Spleen (tissue), 11 donors: ENCODE data around the gene NKTR. TPM values are rescaled to one million over a fixed set of nuclear protein-coding genes. Genes with fewer than 3 reads are reported as not detected.

Source experiments
- DNase-seq: peaks from one replicate; pipeline ENCODE4 v3.0.0-alpha.2; 2020
- H3K27ac ChIP-seq, 8 donors: fragments of 200-600 bp; sonication (generic) in 7 of 8; 1 replicate in 4 of 8; 2 replicates in 4 of 8; pipeline versions ENCODE4 v1.5.0 to v1.8.0; 2016 to 2021; ENCODE audit warnings: inconsistent platforms in 4 of 8, mild to moderate bottlenecking in 4 of 8, moderate library complexity in 1 of 8
- H3K27me3 ChIP-seq, 7 donors: fragments of 200-600 bp; sonication (generic) in 6 of 7; replicated peaks in 1 of 7; 1 replicate in 4 of 7; 2 replicates in 3 of 7; pipeline versions ENCODE4 v1.5.0 to v1.8.0; 2016 to 2021; ENCODE audit warnings: inconsistent platforms in 3 of 7, mild to moderate bottlenecking in 1 of 7
- H3K36me3 ChIP-seq, 6 donors: fragments of 200-600 bp; sonication (generic) in 5 of 6; 1 replicate in 4 of 6; 2 replicates in 2 of 6; pipeline versions ENCODE4 v1.5.0 to v1.8.0; 2016 to 2021; ENCODE audit warnings: inconsistent platforms in 2 of 6
- H3K4me1 ChIP-seq, 6 donors: fragments of 200-600 bp; sonication (generic) in 5 of 6; 1 replicate in 3 of 6; 2 replicates in 3 of 6; pipeline versions ENCODE4 v1.5.0 to v1.8.0; 2016 to 2021; ENCODE audit warnings: inconsistent platforms in 3 of 6
- H3K4me3 ChIP-seq, 8 donors: fragments of 200-600 bp; sonication (generic) in 7 of 8; 1 replicate in 4 of 8; 2 replicates in 4 of 8; pipeline versions ENCODE4 v1.5.0 to v1.8.0; 2016 to 2021; ENCODE audit warnings: inconsistent platforms in 4 of 8, mild to moderate bottlenecking in 4 of 8, moderate library complexity in 2 of 8
- H3K9me3 ChIP-seq, 8 donors: fragments of 200-600 bp; sonication (generic) in 7 of 8; 1 replicate in 4 of 8; 2 replicates in 4 of 8; pipeline versions ENCODE4 v1.5.0 to v1.8.0; 2016 to 2021; ENCODE audit warnings: inconsistent platforms in 4 of 8
- POLR2A ChIP-seq, 3 donors: fragments of 450-650 bp; IDR thresholded peaks; one replicate each; pipeline ENCODE4 v1.5.1; 2017; ENCODE audit warnings: antibody characterized with exemption in 3 of 3, mild to moderate bottlenecking in 1 of 3
- POLR2AphosphoS5 ChIP-seq, 3 donors: sonication (generic); formaldehyde crosslinking; IDR thresholded peaks; one replicate each; pipeline ENCODE4 v1.5.1; 2017; ENCODE audit warnings: antibody characterized with exemption in 3 of 3
- WGBS, 5 donors: extraction: QIAGEN DNeasy Blood & Tissue Kit in 3 of 5; methylation state at CpG; one replicate each; pipeline versions ENCODE4 v1.1.5 to v1.1.7; 2013 to 2018; 5-methylcytosine and 5-hydroxymethylcytosine counted together
- intact Hi-C: fragments of 100-400 bp; cut with DNase I; formaldehyde crosslinking; loops from one replicate; pipeline ENCODE4 v1.15.0; 2023; ENCODE audit warnings: low total_unique reads
- polyA plus RNA-seq, 3 donors: library from polyadenylated mRNA; stranded (reverse); fragments of 200-250 nt; gene quantifications; one replicate each; pipeline ENCODE4 v1.2.1, GENCODE V29; 2013
- total RNA-seq, 7 donors: library from RNA; depleted of rRNA in 3 of 7; stranded (reverse); fragments of >200 nt in 3 of 7; fragmentation: NEBNext Ultra II Directional in 4 of 7; extraction: Animal tissue kit (Norgen Biotek cat#: 25700) in 4 of 7; gene quantifications; one replicate each; pipeline versions ENCODE4 v1.1.0 to v1.2.1, GENCODE V29; 2016 to 2021
- TF ChIP-seq, protein P1 (sequence below), 11 experiments: fragments of 200-600 bp in 7 of 11; fragments of 450-650 bp in 4 of 11; sonication (generic) in 4 of 11; IDR thresholded peaks in 8 of 11; conservative IDR thresholded peaks in 3 of 11; 1 replicate in 7 of 11; 2 replicates in 4 of 11; pipeline versions ENCODE4 v1.4.0 to v1.8.0; 2016 to 2021; ENCODE audit warnings: antibody characterized with exemption in 11 of 11, inconsistent platforms in 4 of 11, mild to moderate bottlenecking in 1 of 11
- donor health status: healthy with polysubstance abuse.
- donor health status: DM: no; HTN: no; CAD: no; lungs with moderate emphysema.
- donor health status: DM: no; HTN: no; CAD: no.
- donor health status: Bipolar disorder and iron deficiency.
- donor health status: healthy.
- donor health status: DM: no; HTN: no; CAD: no.
- donor health status: DM: yes; HTN: yes; CAD: no.

NKTR gene
- total and polyA plus RNA-seq, 10 donors = 19.9 to 258 (median 140) TPM

DNA sequence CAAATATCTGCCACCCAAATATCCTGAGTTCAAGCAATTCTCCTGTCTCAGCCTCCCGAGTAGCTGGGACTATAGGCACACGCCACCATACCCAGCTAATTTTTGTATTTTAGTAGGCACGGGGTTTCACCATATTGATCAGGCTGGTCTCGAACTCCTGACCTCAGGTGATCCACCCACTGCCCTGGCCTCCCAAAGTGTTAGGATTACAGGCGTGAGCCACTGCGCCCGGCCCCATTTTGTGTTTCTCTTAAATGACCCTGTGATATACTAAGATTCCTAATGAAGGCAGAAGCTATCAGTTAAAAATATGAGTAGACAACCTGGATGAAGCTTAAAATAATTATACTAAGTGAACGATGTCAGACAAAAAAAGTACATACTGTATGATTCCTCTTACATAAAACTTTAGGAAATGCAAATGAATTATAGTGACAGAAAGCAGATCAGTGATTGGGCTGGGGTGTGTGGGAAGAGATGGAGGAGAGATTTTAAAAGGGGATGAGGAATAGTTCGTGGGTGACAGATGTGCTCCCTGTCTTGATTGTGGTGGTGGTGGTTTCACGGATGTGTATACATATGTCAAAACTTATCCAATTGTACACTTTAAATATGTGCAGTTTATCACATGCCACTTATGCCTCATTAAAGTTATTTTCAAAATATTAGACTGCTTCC is 81.0 kb downstream of the NKTR start:
- H3K4me3 ChIP-seq = no peak overlapping the region
- no peaks in the 10 kb centered on the region for H3K36me3 ChIP-seq
- no peak overlapping the region for H3K27ac ChIP-seq
- H3K27me3 ChIP-seq = peaks cover 0 to 39% (median 12%) of the 10 kb centered on the region in 7 donors
- DNase-seq = no peak
- WGBS, 5 donors = 79 to 85% (median 82%) methylated on average over 10 of the region's 10 CpGs
- TF ChIP-seq POLR2A (IDR thresholded peaks at IDR 0.05) (no peak), POLR2AphosphoS5 (IDR thresholded peaks at IDR 0.05) (no peak)
- TF ChIP-seq, protein P1, sequence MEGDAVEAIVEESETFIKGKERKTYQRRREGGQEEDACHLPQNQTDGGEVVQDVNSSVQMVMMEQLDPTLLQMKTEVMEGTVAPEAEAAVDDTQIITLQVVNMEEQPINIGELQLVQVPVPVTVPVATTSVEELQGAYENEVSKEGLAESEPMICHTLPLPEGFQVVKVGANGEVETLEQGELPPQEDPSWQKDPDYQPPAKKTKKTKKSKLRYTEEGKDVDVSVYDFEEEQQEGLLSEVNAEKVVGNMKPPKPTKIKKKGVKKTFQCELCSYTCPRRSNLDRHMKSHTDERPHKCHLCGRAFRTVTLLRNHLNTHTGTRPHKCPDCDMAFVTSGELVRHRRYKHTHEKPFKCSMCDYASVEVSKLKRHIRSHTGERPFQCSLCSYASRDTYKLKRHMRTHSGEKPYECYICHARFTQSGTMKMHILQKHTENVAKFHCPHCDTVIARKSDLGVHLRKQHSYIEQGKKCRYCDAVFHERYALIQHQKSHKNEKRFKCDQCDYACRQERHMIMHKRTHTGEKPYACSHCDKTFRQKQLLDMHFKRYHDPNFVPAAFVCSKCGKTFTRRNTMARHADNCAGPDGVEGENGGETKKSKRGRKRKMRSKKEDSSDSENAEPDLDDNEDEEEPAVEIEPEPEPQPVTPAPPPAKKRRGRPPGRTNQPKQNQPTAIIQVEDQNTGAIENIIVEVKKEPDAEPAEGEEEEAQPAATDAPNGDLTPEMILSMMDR (IDR thresholded peaks at IDR 0.05 in 8 of 11, conservative IDR thresholded peaks at IDR 0.05 in 3 of 11) = no peak
- intact Hi-C loops = no loop called here
- H3K4me1 ChIP-seq = peaks cover 0 to 10% (median 3%) of the 10 kb centered on the region in 6 donors
- peaks cover 0 to 21% (median 17%) of the 10 kb centered on the region in 8 donors for H3K9me3 ChIP-seq

DNA sequence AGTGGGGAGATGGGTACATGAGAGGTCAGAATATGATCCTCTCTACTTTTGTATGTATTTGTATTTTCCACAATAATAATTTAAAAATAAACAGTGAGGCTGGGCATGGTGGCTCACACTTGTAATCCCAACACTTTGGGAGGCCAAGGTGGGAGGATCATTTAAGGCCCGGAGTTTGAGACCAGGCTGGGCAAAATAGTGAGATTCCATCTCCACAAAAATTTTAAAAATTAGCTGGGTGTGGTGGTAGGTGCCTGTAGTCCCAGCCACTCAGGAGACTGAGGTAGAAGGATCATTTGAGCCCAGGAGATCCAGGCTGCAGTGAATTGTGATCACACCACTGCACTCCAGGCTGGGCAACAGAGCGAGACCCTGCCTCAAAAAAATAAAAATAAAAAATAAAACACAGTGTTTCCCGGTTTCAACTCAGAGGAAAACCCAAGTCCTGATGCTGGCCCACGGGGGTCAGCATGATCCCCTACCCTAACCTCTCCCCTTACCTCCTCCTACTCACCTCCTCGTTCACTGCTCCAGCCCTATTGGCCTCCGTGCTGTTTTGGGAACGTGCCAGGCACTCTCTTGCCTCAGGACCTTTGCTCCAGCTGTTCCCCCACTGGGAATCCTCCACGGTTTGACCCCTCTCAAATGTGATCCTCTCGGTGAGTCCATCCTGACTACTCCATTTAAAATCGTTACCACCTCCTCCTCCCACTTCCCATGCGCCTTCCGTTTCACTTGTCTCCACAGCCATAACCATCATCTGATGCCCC is 82.0 kb downstream of the NKTR start:
- intact Hi-C loops = no loop called here
- peaks cover 0 to 47% (median 12%) of the 10 kb centered on the region in 7 donors for H3K27me3 ChIP-seq
- H3K36me3 ChIP-seq = no peaks in the 10 kb centered on the region
- peaks cover 0 to 14% (median 11%) of the 10 kb centered on the region in 8 donors for H3K9me3 ChIP-seq
- H3K27ac ChIP-seq = no peak overlapping the region
- DNase-seq = peak; percentile 28
- H3K4me1 ChIP-seq = peaks cover 0 to 10% (median 3%) of the 10 kb centered on the region in 6 donors
- no peak overlapping the region for H3K4me3 ChIP-seq
- WGBS, 5 donors = 68 to 77% (median 74%) methylated on average over 12 of the region's 12 CpGs
- TF ChIP-seq POLR2AphosphoS5 (IDR thresholded peaks at IDR 0.05) = no peak
- TF ChIP-seq, protein P1 (IDR thresholded peaks at IDR 0.05 in 8 of 11, conservative IDR thresholded peaks at IDR 0.05 in 3 of 11) = no peak
- TF ChIP-seq POLR2A (IDR thresholded peaks at IDR 0.05) = no peak

DNA sequence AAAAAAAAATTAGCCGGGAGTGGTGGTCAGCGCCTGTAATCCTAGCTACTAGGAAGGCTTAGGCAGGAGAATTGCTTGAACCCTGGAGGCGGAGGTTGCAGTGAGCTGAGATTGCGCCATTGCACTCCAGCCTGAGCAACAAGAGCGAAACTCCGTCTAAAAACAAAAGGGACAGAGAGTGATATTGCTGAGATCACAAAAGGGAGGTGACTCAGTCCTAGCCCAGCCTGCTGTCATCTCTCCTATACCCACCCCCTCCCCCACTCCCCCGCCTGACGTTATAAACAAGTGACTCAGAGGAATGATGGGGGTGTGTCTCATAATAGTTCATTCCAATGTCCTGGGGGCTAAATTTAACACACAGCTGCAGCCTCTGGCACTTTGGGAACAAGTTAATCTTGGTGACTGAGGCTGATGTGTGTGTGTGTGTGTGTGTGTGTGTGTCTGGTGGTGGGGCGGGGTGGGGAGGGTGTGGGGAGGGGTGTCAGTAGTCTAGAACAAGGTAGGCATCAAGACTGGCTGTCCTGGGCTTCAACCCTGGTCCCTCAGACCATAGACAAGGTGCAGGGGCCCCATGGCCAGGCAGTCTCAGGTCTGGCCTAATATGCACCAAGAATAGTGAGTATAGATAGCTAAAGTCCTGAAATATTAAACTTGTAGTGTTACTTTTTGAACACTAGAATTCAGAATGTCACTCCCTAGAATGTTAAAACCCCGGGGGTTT is 83.6 kb downstream of the NKTR start:
- Histone ChIP-seq H3K36me3 (no peaks in the 10 kb centered on the region), H3K4me1 (peaks cover 0 to 10% (median 3%) of the 10 kb centered on the region in 6 donors), H3K4me3 (no peak overlapping the region), H3K9me3 (no peaks in the 10 kb centered on the region), H3K27me3 (peaks cover 0 to 47% (median 12%) of the 10 kb centered on the region in 7 donors), H3K27ac (no peak overlapping the region)
- no peak for TF ChIP-seq POLR2A (IDR thresholded peaks at IDR 0.05)
- no peak for TF ChIP-seq POLR2AphosphoS5 (IDR thresholded peaks at IDR 0.05)
- TF ChIP-seq, protein P1 (IDR thresholded peaks at IDR 0.05 in 8 of 11, conservative IDR thresholded peaks at IDR 0.05 in 3 of 11) = no peak
- intact Hi-C loops = no loop called here
- WGBS, 5 donors = 61 to 74% (median 65%) methylated on average over 9 to 10 of the region's 10 CpGs
- no peak for DNase-seq
